LNCAP (cell line): ENCODE results near the gene FRAS1.

Experiments used
- TF ChIP-seq, protein P1 (sequence below): fragments of 450-650 bp; IDR thresholded peaks from 2 replicates; pipeline ENCODE4 v1.5.1; 2017; ENCODE audit warnings: mild to moderate bottlenecking

The FRAS1 gene

DNA sequence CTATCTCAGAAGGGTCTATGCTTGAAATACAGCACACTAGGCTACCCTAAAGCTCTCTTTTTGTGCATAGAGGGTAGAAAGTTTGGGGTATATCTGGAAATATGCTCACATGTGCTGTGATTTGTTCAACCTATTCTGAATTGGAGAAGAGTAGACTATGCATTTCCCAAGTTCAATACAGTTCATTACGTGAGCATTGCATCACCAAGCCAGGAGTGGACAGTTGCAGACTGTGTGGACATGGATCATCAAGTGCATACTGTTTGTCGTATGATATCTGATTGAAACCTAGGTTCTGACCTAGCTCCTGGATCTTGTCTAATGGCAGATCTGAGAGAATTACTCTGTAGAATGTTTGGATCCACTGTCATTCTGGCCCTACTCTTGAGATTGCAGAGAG, 161.1 kb downstream of the FRAS1 start:
- TF ChIP-seq, protein P1, sequence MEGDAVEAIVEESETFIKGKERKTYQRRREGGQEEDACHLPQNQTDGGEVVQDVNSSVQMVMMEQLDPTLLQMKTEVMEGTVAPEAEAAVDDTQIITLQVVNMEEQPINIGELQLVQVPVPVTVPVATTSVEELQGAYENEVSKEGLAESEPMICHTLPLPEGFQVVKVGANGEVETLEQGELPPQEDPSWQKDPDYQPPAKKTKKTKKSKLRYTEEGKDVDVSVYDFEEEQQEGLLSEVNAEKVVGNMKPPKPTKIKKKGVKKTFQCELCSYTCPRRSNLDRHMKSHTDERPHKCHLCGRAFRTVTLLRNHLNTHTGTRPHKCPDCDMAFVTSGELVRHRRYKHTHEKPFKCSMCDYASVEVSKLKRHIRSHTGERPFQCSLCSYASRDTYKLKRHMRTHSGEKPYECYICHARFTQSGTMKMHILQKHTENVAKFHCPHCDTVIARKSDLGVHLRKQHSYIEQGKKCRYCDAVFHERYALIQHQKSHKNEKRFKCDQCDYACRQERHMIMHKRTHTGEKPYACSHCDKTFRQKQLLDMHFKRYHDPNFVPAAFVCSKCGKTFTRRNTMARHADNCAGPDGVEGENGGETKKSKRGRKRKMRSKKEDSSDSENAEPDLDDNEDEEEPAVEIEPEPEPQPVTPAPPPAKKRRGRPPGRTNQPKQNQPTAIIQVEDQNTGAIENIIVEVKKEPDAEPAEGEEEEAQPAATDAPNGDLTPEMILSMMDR, result no peak

- TF ChIP-seq, protein P1, result no peak
These were observed 162.7 kb downstream of the FRAS1 start for GRCh38 chr4:78219825-78220224.

DNA sequence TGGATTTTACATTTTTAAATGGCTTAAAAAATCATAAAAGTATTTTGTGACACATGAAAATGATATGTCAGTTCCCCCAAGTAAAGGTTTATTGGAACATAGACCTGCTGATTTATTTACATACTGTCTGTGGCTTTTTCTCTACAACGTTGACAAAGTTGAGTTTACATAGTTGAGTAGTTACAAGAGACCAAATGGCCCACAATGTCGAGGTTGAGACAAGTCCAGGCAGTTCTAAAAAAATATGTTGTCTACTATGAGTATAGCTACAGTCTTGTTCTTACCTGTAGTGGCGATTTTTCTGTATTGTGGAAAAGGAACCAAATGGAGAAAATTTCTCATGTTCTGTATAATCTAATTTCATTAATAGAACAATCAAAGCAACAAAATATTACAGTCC, 163.2 kb downstream of the FRAS1 start:
- TF ChIP-seq, protein P1, result no peak

- TF ChIP-seq, protein P1, result no peak
These were observed 165.6 kb downstream of the FRAS1 start for GRCh38 chr4:78222575-78223186.

DNA sequence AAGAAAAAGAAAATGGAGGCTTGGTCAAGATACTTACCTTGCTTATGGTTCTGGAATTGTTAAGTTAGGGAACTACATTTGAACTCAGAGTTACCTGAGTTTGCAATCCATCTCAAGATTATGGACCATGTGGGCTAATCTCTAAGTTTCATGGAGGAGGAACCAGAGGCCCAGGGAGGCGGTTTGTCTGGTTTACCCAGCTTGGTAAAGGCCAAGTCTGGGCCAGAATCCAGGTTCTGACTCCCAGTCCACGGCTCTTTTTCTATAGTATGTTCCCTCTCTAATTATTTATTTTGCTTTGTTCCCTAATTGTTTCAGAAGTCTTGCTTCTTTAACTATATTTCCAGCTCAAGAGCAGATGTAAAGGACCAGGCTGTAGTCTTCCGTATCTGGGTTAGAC, 168.1 kb downstream of the FRAS1 start:
- TF ChIP-seq, protein P1, result no peak

GRCh38 chr4:78226279-78226678, 169.2 kb downstream of the FRAS1 start:
- TF ChIP-seq, protein P1, result no peak

GRCh38 chr4:78227411-78228057, 170.4 kb downstream of the FRAS1 start:
- TF ChIP-seq, protein P1, result no peak
